GM18519 (cell line): Measurements from ENCODE around the gene OMA1.
"Not testable (repeated sequence)": the region's sequence is repeated elsewhere in the genome, so short reads cannot be mapped to it uniquely, and the experiment has no call there.

Experiments
- ATAC-seq: cut with Tn5 transposase; IDR thresholded peaks from one replicate; pipeline ENCODE4 v1.9.1; 2021; ENCODE audit warnings: mild to moderate bottlenecking, moderate library complexity; ENCODE audit not compliant: unreplicated experiment, low FRiP score

OMA1 gene

GRCh38 chr1:58531842-58532241 is 14.7 kb downstream of the OMA1 start:
- ATAC-seq = not testable (repeated sequence)

GRCh38 chr1:58529284-58529683 is 17.2 kb downstream of the OMA1 start:
- no peak for ATAC-seq

- no peak for ATAC-seq
Measured at GRCh38 chr1:58528518-58528917, 18.0 kb downstream of the OMA1 start.

- ATAC-seq = no peak
Measured at GRCh38 chr1:58524353-58524945, 22.1 kb downstream of the OMA1 start.

- no peak for ATAC-seq
Measured at GRCh38 chr1:58515794-58516401, 30.6 kb downstream of the OMA1 start.

GRCh38 chr1:58513956-58514355 is 32.6 kb downstream of the OMA1 start:
- no peak for ATAC-seq

- ATAC-seq = no peak
Measured at GRCh38 chr1:58508629-58509028, 37.9 kb downstream of the OMA1 start.

GRCh38 chr1:58505286-58505685 is 41.2 kb downstream of the OMA1 start:
- ATAC-seq = no peak

- no peak for ATAC-seq
Measured at GRCh38 chr1:58502519-58502918, 44.0 kb downstream of the OMA1 start.

- ATAC-seq = no peak
Measured at GRCh38 chr1:58500043-58500442, 46.5 kb downstream of the OMA1 start.

- no peak for ATAC-seq
Measured at GRCh38 chr1:58497499-58497898, 49.0 kb downstream of the OMA1 start.

- no peak for ATAC-seq
Measured at GRCh38 chr1:58496042-58496441, 50.5 kb downstream of the OMA1 start.

GRCh38 chr1:58488914-58489313 is 57.6 kb downstream of the OMA1 start:
- not testable (repeated sequence) for ATAC-seq

GRCh38 chr1:58487002-58487401 is 59.5 kb downstream of the OMA1 start:
- no peak for ATAC-seq

- ATAC-seq = no peak
Measured at GRCh38 chr1:58481962-58482361, 64.6 kb downstream of the OMA1 start.

- no peak for ATAC-seq
Measured at GRCh38 chr1:58480191-58480590, 66.3 kb downstream of the OMA1 start.

- no peak for ATAC-seq
Measured at GRCh38 chr1:58477390-58477789, 69.1 kb downstream of the OMA1 start.

GRCh38 chr1:58476179-58476578 is 70.3 kb downstream of the OMA1 start:
- no peak for ATAC-seq

GRCh38 chr1:58469476-58469875 is 77.0 kb downstream of the OMA1 start:
- no peak for ATAC-seq

- ATAC-seq = no peak
Measured at GRCh38 chr1:58469016-58469415, 77.5 kb downstream of the OMA1 start.

GRCh38 chr1:58468612-58469011 is 77.9 kb downstream of the OMA1 start:
- ATAC-seq = no peak

GRCh38 chr1:58466630-58467241 is 79.8 kb downstream of the OMA1 start:
- no peak for ATAC-seq
